KOPT-K1 (cell line): Measurements from ENCODE around the gene TADA1.
"Not testable (repeated sequence)": the region's sequence is repeated elsewhere in the genome, so short reads cannot be mapped to it uniquely, and the experiment has no call there.

Experiments used
- H3K27ac ChIP-seq: fragments of 200-600 bp; sonication (generic); 2 replicates; pipeline ENCODE4 v1.5.1; 2016; ENCODE audit warnings: antibody characterized with exemption, mild to moderate bottlenecking, low read depth, low read length; ENCODE audit not compliant: poor library complexity, severe bottlenecking
- H3K36me3 ChIP-seq: fragments of 200-600 bp; sonication (generic); 2 replicates; pipeline ENCODE4 v1.5.1; 2017; ENCODE audit warnings: antibody characterized with exemption, mild to moderate bottlenecking, low read length, moderate library complexity; ENCODE audit not compliant: insufficient read depth
- H3K9me3 ChIP-seq: fragments of 200-600 bp; sonication (generic); 2 replicates; pipeline ENCODE4 v1.5.1; 2017; ENCODE audit warnings: antibody characterized with exemption, low read length, mild to moderate bottlenecking; ENCODE audit not compliant: insufficient read depth, poor library complexity, severe bottlenecking

TADA1 gene

DNA sequence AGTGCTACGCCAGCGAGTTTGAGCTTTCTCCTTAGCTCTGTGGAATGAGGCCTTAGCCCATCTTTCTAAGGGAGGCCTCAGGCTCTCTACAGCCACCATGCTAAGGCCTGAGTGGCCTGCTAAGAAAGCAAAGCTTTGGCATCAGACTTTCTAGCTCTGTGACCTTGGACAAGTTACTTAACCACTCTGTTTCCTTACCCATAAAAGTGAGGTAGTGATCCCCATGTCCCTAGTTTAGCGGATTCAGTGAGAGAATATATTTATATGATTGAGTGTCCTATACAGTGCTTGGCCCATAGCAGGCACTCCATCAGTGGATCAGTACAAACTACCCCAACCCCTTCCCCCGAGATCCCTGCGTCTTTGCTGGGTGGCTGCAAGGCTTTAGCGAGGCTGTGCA lies 32.7 kb downstream of the TADA1 start:
- Histone ChIP-seq H3K36me3 (peaks cover 77% of the 10 kb centered on the region), H3K9me3 (no peaks in the 10 kb centered on the region)

GRCh38 chr1:166840309-166841274 lies 35.5 kb downstream of the TADA1 start:
- Histone ChIP-seq H3K36me3 (peaks cover 50% of the 10 kb centered on the region), H3K9me3 (no peaks in the 10 kb centered on the region), H3K27ac (peak overlapping the region; percentile 81)

More for the DNA sequence above, 32.7 kb downstream of the TADA1 start:
- H3K27ac ChIP-seq, result no peak overlapping the region

GRCh38 chr1:166839600-166840308 lies 36.3 kb downstream of the TADA1 start:
- no peaks in the 10 kb centered on the region for H3K9me3 ChIP-seq
- H3K27ac ChIP-seq, result peak overlapping the region; percentile 81
- peaks cover 41% of the 10 kb centered on the region for H3K36me3 ChIP-seq

DNA sequence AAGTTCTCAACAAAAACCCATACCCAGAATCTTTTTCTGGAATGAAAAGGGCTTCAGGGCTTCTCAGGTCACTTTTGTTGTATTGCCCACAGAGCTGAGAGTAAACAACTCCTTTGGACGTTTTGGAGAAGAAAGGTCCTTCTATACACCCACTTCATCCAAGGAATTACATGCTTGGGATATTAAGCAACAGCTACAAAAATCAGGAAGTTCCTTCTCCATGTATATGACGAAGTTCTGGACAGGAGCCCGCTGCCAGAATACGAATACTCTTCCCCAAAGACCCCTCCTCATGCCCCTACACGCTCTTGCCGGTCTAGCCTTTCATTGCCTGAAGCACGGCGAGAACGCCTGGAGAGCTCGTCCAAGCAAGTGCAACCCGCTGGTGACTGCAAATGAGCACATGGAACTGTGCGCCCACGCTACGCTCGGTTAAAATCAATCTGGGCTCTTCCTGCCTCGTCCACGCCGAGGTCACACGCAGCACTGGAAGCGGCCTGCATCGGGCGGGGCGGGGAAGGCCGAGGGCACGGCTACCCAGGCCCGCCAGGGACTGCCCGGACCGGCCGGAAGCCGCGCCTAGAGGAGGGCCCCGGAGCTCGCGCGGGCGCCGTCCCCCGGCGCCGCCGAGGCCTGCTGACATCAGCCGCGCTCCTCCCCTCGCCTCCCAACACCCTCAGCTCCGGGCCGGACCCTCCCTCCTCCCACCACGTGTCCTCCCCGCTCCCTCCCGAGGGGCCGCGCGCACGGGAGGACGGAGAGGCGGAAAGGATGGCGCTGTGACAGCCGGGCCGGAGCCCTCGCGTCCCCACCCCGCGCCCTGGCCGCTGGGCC lies 37.1 kb downstream of the TADA1 start, which contains the start of gene POGK:
TSS of gene POGK (plus strand) at position 710 of the 834 bp plus-strand sequence. CDS start 1,482 bp downstream, outside the sequence.
- Histone ChIP-seq H3K36me3 (peaks cover 34% of the 10 kb centered on the region), H3K27ac (peak within 1 kb of the TSS; percentile 81), H3K9me3 (no peaks in the 10 kb centered on the region)

DNA sequence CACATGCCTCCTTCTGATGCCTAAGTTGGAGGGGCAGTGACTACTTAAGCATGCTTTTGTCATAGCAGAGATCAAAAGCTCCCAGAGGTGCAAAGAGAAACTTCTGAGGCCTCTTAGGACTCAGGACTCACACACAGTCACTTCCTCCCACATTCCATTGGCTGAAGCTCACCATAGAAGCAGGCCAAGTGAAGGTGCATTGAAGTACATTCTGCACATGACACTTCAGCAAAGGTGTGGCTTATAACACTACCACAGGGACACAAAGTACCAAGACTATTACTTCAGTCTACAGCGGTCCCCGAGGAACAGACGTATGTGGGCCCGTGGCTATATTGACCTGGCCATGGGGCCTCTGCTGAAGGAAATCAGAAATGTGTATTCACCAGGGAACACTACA lies 39.3 kb downstream of the TADA1 start:
- H3K27ac ChIP-seq, result no peak overlapping the region
- H3K36me3 ChIP-seq, result peaks cover 12% of the 10 kb centered on the region
- no peaks in the 10 kb centered on the region for H3K9me3 ChIP-seq

DNA sequence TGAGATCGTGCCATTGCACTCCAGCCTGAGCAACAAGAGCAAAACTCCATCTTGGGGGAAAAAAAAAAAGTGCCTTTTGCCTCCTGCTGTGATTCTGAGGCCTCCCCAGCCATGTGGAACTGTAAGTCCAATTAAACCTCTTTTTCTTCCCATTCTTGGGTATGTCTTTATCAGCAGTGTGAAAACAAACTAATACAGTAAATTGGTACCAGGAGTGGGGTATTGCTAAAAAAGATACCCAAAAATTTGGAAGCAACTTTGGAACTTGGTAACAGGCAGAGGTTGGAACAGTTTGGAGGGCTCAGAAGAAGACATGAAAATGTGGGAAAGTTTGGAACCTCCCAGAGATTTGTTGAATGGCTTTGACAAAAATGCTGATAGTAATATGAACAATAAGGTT lies 46.3 kb downstream of the TADA1 start:
- H3K27ac ChIP-seq, H3K36me3 ChIP-seq: not testable (repeated sequence)
- peaks cover 21% of the 10 kb centered on the region for H3K9me3 ChIP-seq

- peaks cover 21% of the 10 kb centered on the region for H3K9me3 ChIP-seq
- H3K27ac ChIP-seq, result no peak overlapping the region
- no peaks in the 10 kb centered on the region for H3K36me3 ChIP-seq
Measured at GRCh38 chr1:166827426-166827825, 48.6 kb downstream of the TADA1 start.

DNA sequence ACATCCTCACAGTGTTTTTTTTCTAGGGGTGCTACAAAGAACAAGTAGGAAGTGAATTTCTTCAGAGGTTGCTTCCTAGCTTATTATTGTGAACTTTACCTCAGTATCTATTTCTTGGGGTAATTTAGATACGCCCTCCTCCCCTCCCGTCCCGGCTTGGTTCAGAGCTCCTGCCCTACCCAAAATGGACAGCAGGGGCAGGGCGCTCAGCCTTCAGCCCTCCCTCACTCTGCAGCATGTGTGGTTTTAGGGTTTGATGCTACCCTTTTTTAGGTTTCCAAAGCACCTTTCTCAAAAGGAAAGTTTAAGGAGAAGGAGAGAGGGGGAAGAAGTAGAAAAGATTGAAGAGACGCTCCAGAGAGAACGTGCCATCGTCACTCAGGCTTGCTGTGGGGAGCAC lies 53.7 kb downstream of the TADA1 start:
- Histone ChIP-seq H3K36me3 (no peaks in the 10 kb centered on the region), H3K27ac (no peak overlapping the region), H3K9me3 (no peaks in the 10 kb centered on the region)

DNA sequence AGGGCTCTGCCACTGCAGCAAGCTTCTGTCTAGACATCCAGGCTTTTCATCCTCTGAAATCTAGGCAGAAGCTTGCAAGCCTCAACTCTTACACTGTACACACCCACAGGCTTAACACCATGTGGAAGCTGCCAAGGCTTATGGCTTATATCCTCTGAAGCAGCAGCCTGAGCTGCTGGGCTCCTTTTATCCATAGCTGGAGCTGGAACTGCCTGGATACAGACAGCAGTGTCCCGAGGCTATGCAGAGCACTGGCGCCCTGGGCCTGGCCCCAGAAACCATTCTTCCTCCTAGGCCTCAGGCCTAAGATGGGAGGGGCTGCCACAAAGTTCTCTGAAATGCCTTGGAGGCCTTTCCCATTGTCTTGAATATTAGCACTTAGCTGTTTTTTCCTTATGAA lies 56.1 kb downstream of the TADA1 start:
- H3K36me3 ChIP-seq, result no peaks in the 10 kb centered on the region
- H3K9me3 ChIP-seq, result peaks cover 19% of the 10 kb centered on the region
- no peak overlapping the region for H3K27ac ChIP-seq

DNA sequence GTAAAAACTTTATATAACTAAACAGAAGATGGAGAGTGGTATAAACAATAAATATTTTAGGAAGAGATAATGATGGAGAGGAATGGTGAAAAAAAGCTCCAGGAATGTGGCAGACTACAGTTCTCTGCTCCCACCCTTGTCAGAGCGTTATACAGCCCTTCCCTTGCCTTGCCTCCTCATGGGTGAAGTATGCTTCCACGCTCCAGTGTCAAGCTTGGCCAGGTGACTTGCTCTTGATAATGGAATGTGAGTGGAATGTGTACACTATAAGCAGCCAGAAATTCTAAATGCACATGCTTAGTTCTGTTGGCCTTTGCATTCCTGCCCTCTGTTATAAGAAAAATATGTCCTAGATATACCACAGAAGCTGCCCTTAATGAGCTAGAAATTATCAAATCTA lies 61.5 kb downstream of the TADA1 start:
- Histone ChIP-seq H3K27ac (no peak overlapping the region), H3K36me3 (no peaks in the 10 kb centered on the region), H3K9me3 (peaks cover 19% of the 10 kb centered on the region)

- Histone ChIP-seq H3K36me3 (no peaks in the 10 kb centered on the region), H3K9me3 (peaks cover 19% of the 10 kb centered on the region), H3K27ac (no peak overlapping the region)
Measured at GRCh38 chr1:166813508-166814223, 62.4 kb downstream of the TADA1 start.

- Histone ChIP-seq H3K9me3 (peaks cover 16% of the 10 kb centered on the region), H3K36me3 (no peaks in the 10 kb centered on the region), H3K27ac (no peak overlapping the region)
Measured at GRCh38 chr1:166811691-166812090, 64.4 kb downstream of the TADA1 start.

- H3K9me3 ChIP-seq, result no peaks in the 10 kb centered on the region
- H3K36me3 ChIP-seq, result no peaks in the 10 kb centered on the region
- no peak overlapping the region for H3K27ac ChIP-seq
Measured at GRCh38 chr1:166808952-166809351, 67.1 kb downstream of the TADA1 start.
